Globus pallidus (tissue), 1 donor: ENCODE data around the gene MAML3.

Experiments used
- DNase-seq: peaks from one replicate; pipeline ENCODE4 v3.0.0-alpha.2; 2015; ENCODE audit warnings: low spot score

Gene MAML3

GRCh38 chr4:139921429-139922184, 232.4 kb downstream of the MAML3 start:
- no peak for DNase-seq

- no peak for DNase-seq
Observed at GRCh38 chr4:139920486-139921002, 233.4 kb downstream of the MAML3 start.

- no peak for DNase-seq
Observed at GRCh38 chr4:139919521-139919920, 234.5 kb downstream of the MAML3 start.

- DNase-seq: no peak
Observed at GRCh38 chr4:139919004-139919403, 235.0 kb downstream of the MAML3 start.

- DNase-seq: no peak
Observed at GRCh38 chr4:139918591-139918990, 235.4 kb downstream of the MAML3 start.

- no peak for DNase-seq
Observed at GRCh38 chr4:139917896-139918295, 236.1 kb downstream of the MAML3 start.

- DNase-seq: no peak
Observed at GRCh38 chr4:139916041-139916440, 237.9 kb downstream of the MAML3 start.

GRCh38 chr4:139915037-139915436, 238.9 kb downstream of the MAML3 start:
- DNase-seq: no peak

GRCh38 chr4:139913995-139914598, 239.9 kb downstream of the MAML3 start:
- no peak for DNase-seq

- DNase-seq: no peak
Observed at GRCh38 chr4:139913398-139913990, 240.5 kb downstream of the MAML3 start.

- DNase-seq: no peak
Observed at GRCh38 chr4:139912445-139912844, 241.5 kb downstream of the MAML3 start.

GRCh38 chr4:139910106-139910505, 243.9 kb downstream of the MAML3 start:
- DNase-seq: no peak

- no peak for DNase-seq
Observed at GRCh38 chr4:139908636-139909437, 245.1 kb downstream of the MAML3 start.

- no peak for DNase-seq
Observed at GRCh38 chr4:139907001-139907809, 246.8 kb downstream of the MAML3 start.

- no peak for DNase-seq
Observed at GRCh38 chr4:139905489-139905888, 248.5 kb downstream of the MAML3 start.

- no peak for DNase-seq
Observed at GRCh38 chr4:139904406-139904805, 249.6 kb downstream of the MAML3 start.

GRCh38 chr4:139903845-139904244, 250.1 kb downstream of the MAML3 start:
- DNase-seq: no peak

- no peak for DNase-seq
Observed at GRCh38 chr4:139902321-139903320, 251.4 kb downstream of the MAML3 start.

- peak; percentile 35 for DNase-seq
Observed at GRCh38 chr4:139901531-139902320, 252.3 kb downstream of the MAML3 start.
